ENCODE results near the gene THBS2. TPM values are rescaled to one million over a fixed set of nuclear protein-coding genes. Genes with fewer than 3 reads are reported as not detected.
"Not testable (repeated sequence)": the region's sequence is repeated elsewhere in the genome, so short reads cannot be mapped to it uniquely, and the experiment has no call there.

The THBS2 gene
- total RNA-seq, 2 donors from 2014 or later: 0.93 to 0.99 TPM

DNA sequence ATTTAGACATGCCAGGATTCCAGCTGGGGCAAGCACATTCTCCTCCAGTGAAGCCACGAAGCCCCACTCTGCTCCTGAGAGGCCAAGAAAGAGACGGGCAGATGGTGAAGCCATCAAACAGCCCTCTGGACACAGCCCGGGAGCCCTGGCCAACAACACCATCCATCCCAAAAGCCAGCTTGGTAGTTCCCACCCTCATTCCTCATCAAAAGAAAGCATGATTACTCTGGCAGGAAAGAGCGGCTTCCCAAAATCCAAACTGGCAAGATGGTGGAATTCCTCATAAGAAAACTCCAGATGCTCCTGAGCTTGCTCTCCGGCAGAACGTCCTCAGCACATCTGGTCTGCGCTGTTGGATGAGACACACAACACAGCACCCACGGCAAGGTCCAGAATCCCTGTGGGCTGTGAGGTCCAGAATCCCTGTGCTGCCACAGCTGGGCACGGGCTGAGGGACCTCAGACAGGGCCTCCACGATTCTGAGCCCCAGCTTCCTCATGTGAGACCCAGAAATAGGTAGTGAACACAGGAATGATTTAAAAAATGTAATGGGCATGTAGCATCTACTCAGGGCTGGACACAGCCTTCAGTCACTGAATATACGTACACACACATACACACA is 52.6 kb downstream of the THBS2 start:
- Mint-ChIP-seq H3K4me1 (no peaks in the 10 kb centered on the region), H3K4me3 (no peak overlapping the region), H3K27me3 (ENCODE audit: insufficient read depth) (no peaks in the 10 kb centered on the region), H3K36me3 (ENCODE audit: low read depth) (no peaks in the 10 kb centered on the region), H3K9me3 (peaks cover 2% of the 10 kb centered on the region), H3K27ac (no peak overlapping the region)
- H3K27ac ChIP-seq (ENCODE audit: low read depth, low read length): no peak overlapping the region
- no peaks in the 10 kb centered on the region for H3K9me3 ChIP-seq (ENCODE audit: control insufficient read depth, low read length)
- H3K9ac ChIP-seq (ENCODE audit: extremely low read depth, low read length, poor library complexity, severe bottlenecking): no peak overlapping the region
- no peaks in the 10 kb centered on the region for H3K27me3 ChIP-seq (ENCODE audit: control insufficient read depth, insufficient read depth, low read length, poor library complexity, severe bottlenecking)
- H3K4me3 ChIP-seq (ENCODE audit: low read length): no peak overlapping the region
- DNase-seq: no peak
- H3K36me3 ChIP-seq (ENCODE audit: control insufficient read depth, insufficient read depth, low read length): no peaks in the 10 kb centered on the region
- TF ChIP-seq, protein P1, sequence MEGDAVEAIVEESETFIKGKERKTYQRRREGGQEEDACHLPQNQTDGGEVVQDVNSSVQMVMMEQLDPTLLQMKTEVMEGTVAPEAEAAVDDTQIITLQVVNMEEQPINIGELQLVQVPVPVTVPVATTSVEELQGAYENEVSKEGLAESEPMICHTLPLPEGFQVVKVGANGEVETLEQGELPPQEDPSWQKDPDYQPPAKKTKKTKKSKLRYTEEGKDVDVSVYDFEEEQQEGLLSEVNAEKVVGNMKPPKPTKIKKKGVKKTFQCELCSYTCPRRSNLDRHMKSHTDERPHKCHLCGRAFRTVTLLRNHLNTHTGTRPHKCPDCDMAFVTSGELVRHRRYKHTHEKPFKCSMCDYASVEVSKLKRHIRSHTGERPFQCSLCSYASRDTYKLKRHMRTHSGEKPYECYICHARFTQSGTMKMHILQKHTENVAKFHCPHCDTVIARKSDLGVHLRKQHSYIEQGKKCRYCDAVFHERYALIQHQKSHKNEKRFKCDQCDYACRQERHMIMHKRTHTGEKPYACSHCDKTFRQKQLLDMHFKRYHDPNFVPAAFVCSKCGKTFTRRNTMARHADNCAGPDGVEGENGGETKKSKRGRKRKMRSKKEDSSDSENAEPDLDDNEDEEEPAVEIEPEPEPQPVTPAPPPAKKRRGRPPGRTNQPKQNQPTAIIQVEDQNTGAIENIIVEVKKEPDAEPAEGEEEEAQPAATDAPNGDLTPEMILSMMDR (conservative IDR thresholded peaks at IDR 0.05): no peak
- H3K4me1 ChIP-seq (ENCODE audit: control insufficient read depth, insufficient read depth, low read length): no peaks in the 10 kb centered on the region
- 91 to 97% methylated on average over 6 to 11 of the region's 11 CpGs for WGBS, 2 experiments (ENCODE audit: insufficient coverage in 1 of 2, insufficient read length in 1 of 2)

DNA sequence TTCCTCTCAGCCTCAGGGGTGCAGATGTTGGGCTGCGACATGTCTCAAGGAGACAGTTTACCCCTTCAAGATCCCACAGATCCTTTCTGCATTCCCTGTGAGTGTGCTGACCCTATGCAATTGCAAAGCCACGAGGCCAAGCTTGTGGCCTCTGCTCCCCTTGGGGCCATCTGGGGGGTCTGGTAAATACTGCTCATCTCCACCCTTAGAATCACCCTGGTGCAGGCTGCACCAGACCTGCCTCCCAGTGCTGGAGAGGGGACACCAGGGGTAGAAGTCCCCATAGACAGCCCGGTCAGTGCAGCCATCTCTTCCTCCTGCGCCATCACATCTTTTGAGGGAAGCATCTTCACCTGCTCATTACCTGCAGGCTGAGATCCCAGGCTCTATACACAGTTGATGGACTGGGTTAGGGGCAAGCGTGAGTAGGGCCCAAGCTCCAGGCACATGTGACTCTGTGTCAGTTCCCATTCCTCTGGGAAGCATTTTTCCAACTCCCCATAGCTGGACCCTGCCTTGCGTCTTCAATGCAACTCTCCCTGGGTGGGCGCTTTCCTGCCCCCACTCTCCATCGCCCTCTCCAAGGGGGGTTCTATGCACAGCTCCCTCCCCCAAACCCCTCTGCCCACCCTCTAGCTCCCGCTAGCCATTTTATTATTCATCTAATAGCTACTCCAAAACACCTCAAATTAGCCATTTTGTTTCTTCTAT is 53.9 kb downstream of the THBS2 start:
- Histone ChIP-seq H3K9ac (ENCODE audit: extremely low read depth, low read length, poor library complexity, severe bottlenecking) (no peak overlapping the region), H3K4me1 (ENCODE audit: control insufficient read depth, insufficient read depth, low read length) (no peaks in the 10 kb centered on the region), H3K27ac (ENCODE audit: low read depth, low read length) (no peak overlapping the region), H3K4me3 (ENCODE audit: low read length) (no peak overlapping the region), H3K36me3 (ENCODE audit: control insufficient read depth, insufficient read depth, low read length) (no peaks in the 10 kb centered on the region), H3K27me3 (ENCODE audit: control insufficient read depth, insufficient read depth, low read length, poor library complexity, severe bottlenecking) (no peaks in the 10 kb centered on the region), H3K9me3 (ENCODE audit: control insufficient read depth, low read length) (no peaks in the 10 kb centered on the region)
- Mint-ChIP-seq H3K4me1 (no peaks in the 10 kb centered on the region), H3K4me3 (no peak overlapping the region), H3K27me3 (ENCODE audit: insufficient read depth) (no peaks in the 10 kb centered on the region), H3K9me3 (peaks cover 2% of the 10 kb centered on the region), H3K36me3 (ENCODE audit: low read depth) (no peaks in the 10 kb centered on the region), H3K27ac (no peak overlapping the region)
- DNase-seq: no peak
- 91 to 92% methylated on average over 4 to 9 of the region's 9 CpGs for WGBS, 2 experiments (ENCODE audit: insufficient coverage in 1 of 2, insufficient read length in 1 of 2)
- TF ChIP-seq, protein P1 (conservative IDR thresholded peaks at IDR 0.05): no peak

DNA sequence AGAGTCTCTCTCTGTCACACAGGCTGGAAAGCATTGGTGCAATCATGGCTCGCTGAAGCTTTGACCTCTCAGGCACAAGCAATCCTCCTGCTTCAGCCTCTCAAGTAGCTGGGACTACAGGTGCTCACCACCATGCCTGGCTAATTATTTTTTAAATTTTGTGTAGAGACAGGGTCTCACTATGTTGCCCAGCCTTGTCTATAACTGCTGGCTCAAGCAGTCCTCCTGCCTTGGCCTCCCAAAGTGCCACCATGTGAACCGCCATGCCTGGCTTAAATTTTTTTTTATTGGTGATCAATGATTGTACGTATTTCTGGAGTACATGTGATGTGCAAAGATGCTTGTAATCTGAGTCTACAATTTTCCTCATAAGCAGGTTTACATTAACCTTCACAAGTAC is 54.8 kb downstream of the THBS2 start:
- Histone ChIP-seq H3K4me1 (ENCODE audit: control insufficient read depth, insufficient read depth, low read length) (no peaks in the 10 kb centered on the region), H3K27ac (ENCODE audit: low read depth, low read length) (no peak overlapping the region), H3K9me3 (ENCODE audit: control insufficient read depth, low read length) (no peaks in the 10 kb centered on the region), H3K27me3 (ENCODE audit: control insufficient read depth, insufficient read depth, low read length, poor library complexity, severe bottlenecking) (no peaks in the 10 kb centered on the region), H3K9ac (ENCODE audit: extremely low read depth, low read length, poor library complexity, severe bottlenecking) (no peak overlapping the region), H3K36me3 (ENCODE audit: control insufficient read depth, insufficient read depth, low read length) (no peaks in the 10 kb centered on the region), H3K4me3 (ENCODE audit: low read length) (no peak overlapping the region)
- no peak for DNase-seq
- TF ChIP-seq, protein P1 (conservative IDR thresholded peaks at IDR 0.05): no peak
- Mint-ChIP-seq H3K9me3 (peaks cover 2% of the 10 kb centered on the region), H3K4me3 (no peak overlapping the region), H3K36me3 (ENCODE audit: low read depth) (no peaks in the 10 kb centered on the region), H3K4me1 (no peaks in the 10 kb centered on the region), H3K27ac (no peak overlapping the region), H3K27me3 (ENCODE audit: insufficient read depth) (no peaks in the 10 kb centered on the region)
- 86 to 100% methylated on average over 1 to 3 of the region's 3 CpGs for WGBS, 2 experiments (ENCODE audit: insufficient coverage in 1 of 2, insufficient read length in 1 of 2)

DNA sequence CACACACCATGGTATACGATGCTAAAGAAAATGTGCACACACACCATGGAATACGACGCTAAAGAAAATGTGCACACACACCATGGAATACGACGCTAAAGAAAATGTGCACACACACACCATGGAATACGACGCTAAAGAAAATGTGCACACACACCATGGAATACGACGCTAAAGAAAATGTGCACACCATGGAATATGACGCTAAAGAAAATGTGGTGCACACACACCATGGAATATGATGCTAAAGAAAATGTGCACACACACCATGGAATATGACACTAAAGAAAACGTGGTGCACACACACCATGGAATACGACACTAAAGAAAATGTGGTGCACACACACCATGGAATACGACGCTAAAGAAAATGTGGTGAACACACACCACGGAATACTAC is 55.7 kb downstream of the THBS2 start:
- H3K27me3 Mint-ChIP-seq (ENCODE audit: insufficient read depth); H3K27me3 ChIP-seq (ENCODE audit: control insufficient read depth, insufficient read depth, low read length, poor library complexity, severe bottlenecking); H3K9ac ChIP-seq (ENCODE audit: extremely low read depth, low read length, poor library complexity, severe bottlenecking); H3K27ac Mint-ChIP-seq; H3K4me3 Mint-ChIP-seq; H3K4me3 ChIP-seq (ENCODE audit: low read length); H3K4me1 Mint-ChIP-seq; H3K27ac ChIP-seq (ENCODE audit: low read depth, low read length); H3K9me3 Mint-ChIP-seq; DNase-seq; H3K4me1 ChIP-seq (ENCODE audit: control insufficient read depth, insufficient read depth, low read length); H3K36me3 Mint-ChIP-seq (ENCODE audit: low read depth); H3K36me3 ChIP-seq (ENCODE audit: control insufficient read depth, insufficient read depth, low read length); H3K9me3 ChIP-seq (ENCODE audit: control insufficient read depth, low read length): not testable (repeated sequence)
- WGBS, 2 experiments (ENCODE audit: insufficient coverage in 1 of 2, insufficient read length in 1 of 2): 94 to 97% methylated on average over 12 to 15 of the region's 15 CpGs

DNA sequence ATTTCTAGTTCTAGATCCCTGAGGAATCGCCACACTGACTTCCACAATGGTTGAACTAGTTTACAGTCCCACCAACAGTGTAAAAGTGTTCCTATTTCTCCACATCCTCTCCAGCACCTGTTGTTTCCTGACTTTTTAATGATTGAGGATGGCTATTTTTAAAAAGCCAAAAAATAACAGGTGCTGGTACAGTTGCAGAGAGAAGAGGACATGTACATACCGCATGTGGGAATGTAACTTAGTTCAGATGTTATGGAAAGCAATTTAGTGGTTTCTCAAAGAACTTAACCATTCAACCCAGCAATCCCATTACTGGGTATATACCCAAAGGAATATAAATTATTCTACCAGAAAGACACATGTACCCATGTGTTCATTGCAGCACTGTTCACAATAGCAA is 57.4 kb downstream of the THBS2 start:
- H3K4me1 ChIP-seq (ENCODE audit: control insufficient read depth, insufficient read depth, low read length); H3K9ac ChIP-seq (ENCODE audit: extremely low read depth, low read length, poor library complexity, severe bottlenecking); H3K36me3 Mint-ChIP-seq (ENCODE audit: low read depth); H3K27me3 Mint-ChIP-seq (ENCODE audit: insufficient read depth); H3K27ac Mint-ChIP-seq; H3K9me3 ChIP-seq (ENCODE audit: control insufficient read depth, low read length); H3K36me3 ChIP-seq (ENCODE audit: control insufficient read depth, insufficient read depth, low read length); H3K9me3 Mint-ChIP-seq; DNase-seq; H3K27me3 ChIP-seq (ENCODE audit: control insufficient read depth, insufficient read depth, low read length, poor library complexity, severe bottlenecking); H3K27ac ChIP-seq (ENCODE audit: low read depth, low read length); H3K4me1 Mint-ChIP-seq; H3K4me3 ChIP-seq (ENCODE audit: low read length); H3K4me3 Mint-ChIP-seq: not testable (repeated sequence)
- WGBS, 2 experiments (ENCODE audit: insufficient coverage in 1 of 2, insufficient read length in 1 of 2): 88% methylated on average over 1 of the region's 2 CpGs; no CpG with 5 or more reads in 1 of the 2 experiments
